SU-DHL-6 (cell line): ENCODE data around the gene NBDY.
"Not testable (repeated sequence)": the region's sequence is repeated elsewhere in the genome, so short reads cannot be mapped to it uniquely, and the experiment has no call there.

ENCODE experiments used
- H2AFZ ChIP-seq: fragments of 200-600 bp; sonication (generic); 2 replicates; pipeline ENCODE4 v1.6.1; 2014; ENCODE audit warnings: low read depth, mild to moderate bottlenecking, moderate library complexity, mixed read lengths, antibody characterized with exemption, low read length; ENCODE audit not compliant: severe bottlenecking
- H3F3A ChIP-seq: fragments of 200-600 bp; shearing (Covaris generic); 2 replicates; pipeline ENCODE4 v1.6.0; 2016; ENCODE audit warnings: antibody characterized with exemption, mild to moderate bottlenecking; ENCODE audit not compliant: insufficient read depth
- H3K27ac ChIP-seq: fragments of 200-600 bp; sonication (generic); 2 replicates; pipeline ENCODE4 v1.5.1; 2016; ENCODE audit warnings: low read depth, mild to moderate bottlenecking, low read length, moderate library complexity, mixed read lengths
- H3K27me3 ChIP-seq: fragments of 200-600 bp; sonication (generic), shearing (Covaris generic); 2 replicates; pipeline ENCODE4 v1.6.0; 2014; ENCODE audit warnings: mild to moderate bottlenecking, low read length
- H3K36me3 ChIP-seq: fragments of 200-600 bp; sonication (generic); 2 replicates; pipeline ENCODE4 v1.6.1; 2014; ENCODE audit warnings: mild to moderate bottlenecking, low read length, mixed read lengths
- H3K4me2 ChIP-seq: fragments of 300-600, 200-600 bp; shearing (Covaris generic), sonication (generic); 2 replicates; pipeline ENCODE4 v1.6.0; 2014; ENCODE audit warnings: low read length, low read depth, mild to moderate bottlenecking; ENCODE audit not compliant: poor library complexity, severe bottlenecking
- H3K4me3 ChIP-seq: fragments of 200-600 bp; sonication (generic); 2 replicates; pipeline ENCODE4 v1.5.1; 2014; ENCODE audit warnings: antibody characterized with exemption, low read length, mild to moderate bottlenecking, mixed read lengths; ENCODE audit not compliant: insufficient read depth, poor library complexity, severe bottlenecking
- H3K79me2 ChIP-seq: fragments of 200-600 bp; sonication (generic); 2 replicates; pipeline ENCODE4 v1.6.1; 2014; ENCODE audit warnings: mild to moderate bottlenecking, low read length, moderate library complexity; ENCODE audit not compliant: insufficient read depth
- H3K9ac ChIP-seq: fragments of 200-600 bp; sonication (generic); 2 replicates; pipeline ENCODE4 v1.7.0; 2014; ENCODE audit warnings: mild to moderate bottlenecking, low read length
- H3K9me2 ChIP-seq: fragments of 200-600 bp; sonication (generic); replicated peaks from 2 replicates; pipeline ENCODE4 v1.6.1; 2014; ENCODE audit warnings: low read length; ENCODE audit not compliant: insufficient read depth
- H3K9me3 ChIP-seq: fragments of 200-600 bp; sonication (generic); 2 replicates; pipeline ENCODE4 v1.6.1; 2014; ENCODE audit warnings: low read length, mixed read lengths; ENCODE audit not compliant: insufficient read depth
- H4K20me1 ChIP-seq: fragments of 200-600 bp; sonication (generic); 2 replicates; pipeline ENCODE4 v1.6.1; 2014; ENCODE audit warnings: low read depth, mild to moderate bottlenecking, antibody characterized with exemption, low read length, moderate library complexity, mixed read lengths
- CTCF ChIP-seq: fragments of 200-600 bp; sonication (generic); IDR thresholded peaks from one replicate; pipeline ENCODE4 v1.5.1; 2017; ENCODE audit warnings: antibody characterized with exemption, mild to moderate bottlenecking, low read length, moderate library complexity; ENCODE audit not compliant: insufficient read depth, poor library complexity, severe bottlenecking
- EZH2phosphoT487 ChIP-seq: fragments of 200-600 bp; sonication (generic), shearing (Covaris generic); conservative IDR thresholded peaks from 2 replicates; pipeline ENCODE4 v1.6.1; 2018; ENCODE audit warnings: mild to moderate bottlenecking, antibody characterized with exemption, low read length, moderate library complexity, mixed read lengths

Gene NBDY

DNA sequence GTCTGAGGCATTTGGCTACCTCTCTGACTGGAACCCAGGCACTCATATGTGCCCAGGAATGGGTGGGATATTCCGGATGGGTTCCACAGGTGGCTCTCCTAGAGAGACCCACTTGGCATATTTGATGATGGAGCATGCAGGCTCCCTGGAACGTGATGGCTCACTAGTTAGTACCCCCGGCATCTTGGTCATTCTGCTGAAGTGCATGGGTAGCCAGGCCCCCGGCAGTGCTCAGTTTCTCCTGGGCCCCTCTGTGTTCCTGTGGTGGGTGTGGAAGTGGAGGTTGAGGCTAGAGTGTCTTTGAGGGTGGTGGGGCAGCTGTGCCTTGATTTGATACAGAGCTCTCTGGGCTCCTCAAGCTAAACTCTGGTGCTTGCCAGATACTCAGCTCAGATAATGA lies 29.4 kb downstream of the NBDY start:
- TF ChIP-seq CTCF = no peak
- no peak for TF ChIP-seq EZH2phosphoT487
- Histone ChIP-seq H3K79me2 (no peaks in the 10 kb centered on the region), H2AFZ (no peak overlapping the region), H3K36me3 (no peaks in the 10 kb centered on the region), H3K27me3 (no peaks in the 10 kb centered on the region), H3K9ac (no peak overlapping the region), H3K27ac (no peak overlapping the region), H3K9me3 (no peaks in the 10 kb centered on the region), H3F3A (no peaks in the 10 kb centered on the region), H3K4me3 (no peak overlapping the region), H4K20me1 (no peaks in the 10 kb centered on the region), H3K9me2 (no peaks in the 10 kb centered on the region), H3K4me2 (no peak overlapping the region)

DNA sequence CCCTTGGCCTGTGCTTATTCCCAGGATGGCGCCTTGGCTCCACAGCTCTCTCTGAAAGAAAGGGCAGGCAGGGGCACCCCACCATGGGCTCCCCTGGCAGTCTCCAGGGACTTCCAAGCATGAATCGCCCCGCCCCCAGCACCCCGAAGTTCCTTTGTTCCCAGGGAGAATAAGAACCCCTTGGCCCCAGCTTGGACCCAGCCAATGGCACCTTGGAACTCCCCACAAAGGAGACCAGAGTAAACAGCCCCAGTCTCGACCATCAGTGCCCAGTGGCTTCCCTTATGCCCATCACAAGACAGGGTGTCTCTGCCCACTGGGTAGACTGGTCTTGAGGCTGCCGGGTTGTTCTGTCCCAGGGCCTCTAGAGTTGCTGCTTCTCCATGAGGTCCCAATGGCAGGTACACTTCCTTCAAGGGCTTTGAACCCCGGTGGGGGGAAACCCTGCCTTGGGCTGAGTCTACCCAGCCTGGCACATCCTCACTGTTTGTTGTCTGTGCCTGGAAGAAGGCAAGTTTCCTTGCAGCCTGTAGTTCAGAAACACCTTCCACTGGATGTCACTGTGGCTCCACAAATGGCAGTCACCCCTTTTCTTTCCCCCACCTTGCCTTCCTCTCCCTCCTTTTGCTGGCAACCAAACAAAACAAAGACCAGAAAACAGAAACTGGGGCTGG lies 30.8 kb downstream of the NBDY start:
- Histone ChIP-seq H3K27me3 (no peaks in the 10 kb centered on the region), H3K9ac (no peak overlapping the region), H4K20me1 (no peaks in the 10 kb centered on the region), H2AFZ (no peak overlapping the region), H3K27ac (no peak overlapping the region), H3K9me3 (no peaks in the 10 kb centered on the region), H3K9me2 (no peaks in the 10 kb centered on the region), H3F3A (no peaks in the 10 kb centered on the region), H3K36me3 (no peaks in the 10 kb centered on the region), H3K79me2 (no peaks in the 10 kb centered on the region), H3K4me3 (no peak overlapping the region), H3K4me2 (no peak overlapping the region)
- TF ChIP-seq EZH2phosphoT487 (no peak), CTCF (no peak)

- H3K4me2 ChIP-seq, H3F3A ChIP-seq, H3K9me2 ChIP-seq, H3K9me3 ChIP-seq, H3K9ac ChIP-seq, H3K36me3 ChIP-seq, H4K20me1 ChIP-seq, H3K27ac ChIP-seq, H3K4me3 ChIP-seq, H3K79me2 ChIP-seq, H3K27me3 ChIP-seq, H2AFZ ChIP-seq: not testable (repeated sequence)
These were observed 31.5 kb downstream of the NBDY start for GRCh38 chrX:56760410-56761124.

- Histone ChIP-seq H3K36me3 (no peaks in the 10 kb centered on the region), H3K27ac (no peak overlapping the region), H4K20me1 (no peaks in the 10 kb centered on the region), H3K79me2 (no peaks in the 10 kb centered on the region), H2AFZ (no peak overlapping the region), H3K9ac (no peak overlapping the region), H3K4me2 (no peak overlapping the region), H3K4me3 (no peak overlapping the region), H3F3A (no peaks in the 10 kb centered on the region), H3K27me3 (no peaks in the 10 kb centered on the region), H3K9me3 (no peaks in the 10 kb centered on the region), H3K9me2 (no peaks in the 10 kb centered on the region)
- TF ChIP-seq EZH2phosphoT487 (no peak), CTCF (no peak)
These were observed 32.1 kb downstream of the NBDY start for GRCh38 chrX:56761167-56761566.
